ENCODE measurements around the gene ANP32A. TPM values are rescaled to one million over a fixed set of nuclear protein-coding genes. Genes with fewer than 3 reads are reported as not detected.

ANP32A gene
- total RNA-seq, 1 experiment from 2014 or later = 232 TPM

- TF ChIP-seq FOXK1 (CRISPR knock-in tag; IDR thresholded peaks at IDR 0.05) (no peak), MAX (CRISPR knock-in tag; IDR thresholded peaks at IDR 0.05) (no peak), HMGA2 (CRISPR knock-in tag; IDR thresholded peaks at IDR 0.05) (no peak), ZNF425 (CRISPR knock-in tag; conservative IDR thresholded peaks at IDR 0.05) (no peak), NFE2L1 (CRISPR knock-in tag; IDR thresholded peaks at IDR 0.05) (0 out of 2 replicates have a peak, but pooled peaks have one; percentile 9), TCF7 (CRISPR knock-in tag; IDR thresholded peaks at IDR 0.05; ENCODE audit: low read depth) (no peak), FOXJ3 (CRISPR knock-in tag; IDR thresholded peaks at IDR 0.05; ENCODE audit: borderline replicate concordance) (no peak), ZNF416 (CRISPR knock-in tag; IDR thresholded peaks at IDR 0.05) (no peak), ZNF423 (CRISPR knock-in tag; IDR thresholded peaks at IDR 0.05) (no peak), NR2C2 (CRISPR knock-in tag; IDR thresholded peaks at IDR 0.05) (no peak)
Measured at GRCh38 chr15:68818769-68819494, 1.8 kb downstream of the ANP32A start (continued).

- ATAC-seq (peak; percentile 8; the same call in 1 of the 2 replicates), DNase-seq (ENCODE audit: low spot score) (peak; percentile 64)
- H3K4me3 Mint-ChIP-seq = peak overlapping the region; percentile 99
- no peak for TF ChIP-seq ATF6 (CRISPR knock-in tag; IDR thresholded peaks at IDR 0.05)
- no peak for TF ChIP-seq NFYB (CRISPR knock-in tag; conservative IDR thresholded peaks at IDR 0.05; ENCODE audit: low read depth)
- TF ChIP-seq MAX (CRISPR knock-in tag; IDR thresholded peaks at IDR 0.05) = peak; percentile 11; the same call in 1 of the 2 replicates
- TF ChIP-seq ZNF423 (CRISPR knock-in tag; IDR thresholded peaks at IDR 0.05) = 0 out of 2 replicates have a peak, but pooled peaks have one; percentile 2
- peak; percentile 44; the same call in 1 of the 2 replicates for TF ChIP-seq E2F5 (CRISPR knock-in tag; IDR thresholded peaks at IDR 0.05)
- no peak for TF ChIP-seq ELF4 (CRISPR knock-in tag; IDR thresholded peaks at IDR 0.05; ENCODE audit: low read depth)
- POLR2A ChIA-PET = interaction anchor here (0.6 to 4.6 kb wide), 3 partner anchors 11 to 133 kb away, joined by 3 to 41 read pairs (median 3); no protein-coding TSS in a partner anchor
- no peaks in the 10 kb centered on the region for H3K9me3 Mint-ChIP-seq
- CTCF ChIA-PET = interaction anchor here (0.7 to 3.3 kb wide), 4 partner anchors 10 to 107 kb away, joined by 3 to 19 read pairs (median 9); no protein-coding TSS in a partner anchor
- peaks cover 52% of the 10 kb centered on the region for H3K4me1 Mint-ChIP-seq
- peaks cover 19% of the 10 kb centered on the region for H3K27me3 Mint-ChIP-seq (ENCODE audit: low read depth)
- no peak overlapping the region for H3K27ac Mint-ChIP-seq
- peaks cover 6% of the 10 kb centered on the region for H3K36me3 Mint-ChIP-seq
Measured at GRCh38 chr15:68818066-68818768, 2.5 kb downstream of the ANP32A start.
